Upper lobe of left lung (tissue), 6 donors: ENCODE measurements around the gene NEK2. TPM values are rescaled to one million over a fixed set of nuclear protein-coding genes. Genes with fewer than 3 reads are reported as not detected.

Experiments
- ATAC-seq, 2 donors: fragments of 200-7000 bp; cut with Tn5 transposase; one replicate each; pipeline ENCODE4 v1.9.1; 2022; ENCODE audit warnings: mild to moderate bottlenecking in 2 of 2, moderate library complexity in 2 of 2; ENCODE audit not compliant: low FRiP score in 2 of 2
- DNase-seq, 2 donors: peaks; one replicate each; pipeline ENCODE4 v3.0.0-alpha.2; 2019 to 2020
- H3K27ac ChIP-seq, 4 donors: fragments of 200-600 bp; sonication (generic); one replicate each; pipeline ENCODE4 v1.5.1; 2016 to 2019
- H3K27me3 ChIP-seq, 4 donors: fragments of 200-600 bp; sonication (generic); one replicate each; pipeline ENCODE4 v1.5.1; 2017 to 2019
- H3K36me3 ChIP-seq, 4 donors: fragments of 200-600 bp; sonication (generic); one replicate each; pipeline ENCODE4 v1.5.1; 2016 to 2019
- H3K4me1 ChIP-seq, 4 donors: fragments of 200-600 bp; sonication (generic); one replicate each; pipeline ENCODE4 v1.5.1; 2018 to 2019
- H3K4me3 ChIP-seq, 4 donors: fragments of 200-600 bp; sonication (generic); one replicate each; pipeline ENCODE4 v1.5.1; 2017 to 2019; ENCODE audit warnings: mild to moderate bottlenecking in 2 of 4, moderate library complexity in 1 of 4
- H3K9me3 ChIP-seq, 4 donors: fragments of 200-600 bp; sonication (generic); one replicate each; pipeline ENCODE4 v1.5.1; 2018 to 2019
- CTCF ChIP-seq, 6 experiments: fragments of 450-650 bp in 4 of 6; fragments of 200-600 bp in 2 of 6; sonication (generic) in 2 of 6; IDR thresholded peaks; one replicate each; pipeline ENCODE4 v1.5.1; 2016 to 2019; ENCODE audit warnings: antibody characterized with exemption in 6 of 6
- EP300 ChIP-seq, 4 donors: sonication (generic); formaldehyde crosslinking; IDR thresholded peaks; one replicate each; pipeline ENCODE4 v1.5.1; 2017; ENCODE audit warnings: antibody characterized with exemption in 4 of 4, control low read depth in 2 of 4
- POLR2A ChIP-seq, 4 donors: fragments of 450-650 bp; IDR thresholded peaks; one replicate each; pipeline ENCODE4 v1.5.1; 2016 to 2017; ENCODE audit warnings: antibody characterized with exemption in 4 of 4, mild to moderate bottlenecking in 2 of 4
- POLR2AphosphoS5 ChIP-seq, 2 donors: sonication (generic); formaldehyde crosslinking; IDR thresholded peaks; one replicate each; pipeline ENCODE4 v1.5.1; 2017; ENCODE audit warnings: antibody characterized with exemption in 2 of 2
- WGBS, 2 donors: methylation state at CpG; one replicate each; pipeline ENCODE4 v1.1.5; 2017 to 2018; 5-methylcytosine and 5-hydroxymethylcytosine counted together
- total RNA-seq, 6 donors: library from RNA; depleted of rRNA in 4 of 6; stranded (reverse); fragments of >200 nt in 4 of 6; gene quantifications; one replicate each; pipeline versions ENCODE4 v1.1.0 to v1.2.1, GENCODE V29; 2016 to 2021
- donor health status: DM: no; HTN: no; CAD: no; lungs with moderate emphysema.
- donor health status: DM: no; HTN: yes; CAD: no; lungs with severe emphysema.

The NEK2 gene
- total RNA-seq, 6 donors from 2014 or later = 0.33 to 1.8 (median 1.2) TPM; not detected in 1

DNA sequence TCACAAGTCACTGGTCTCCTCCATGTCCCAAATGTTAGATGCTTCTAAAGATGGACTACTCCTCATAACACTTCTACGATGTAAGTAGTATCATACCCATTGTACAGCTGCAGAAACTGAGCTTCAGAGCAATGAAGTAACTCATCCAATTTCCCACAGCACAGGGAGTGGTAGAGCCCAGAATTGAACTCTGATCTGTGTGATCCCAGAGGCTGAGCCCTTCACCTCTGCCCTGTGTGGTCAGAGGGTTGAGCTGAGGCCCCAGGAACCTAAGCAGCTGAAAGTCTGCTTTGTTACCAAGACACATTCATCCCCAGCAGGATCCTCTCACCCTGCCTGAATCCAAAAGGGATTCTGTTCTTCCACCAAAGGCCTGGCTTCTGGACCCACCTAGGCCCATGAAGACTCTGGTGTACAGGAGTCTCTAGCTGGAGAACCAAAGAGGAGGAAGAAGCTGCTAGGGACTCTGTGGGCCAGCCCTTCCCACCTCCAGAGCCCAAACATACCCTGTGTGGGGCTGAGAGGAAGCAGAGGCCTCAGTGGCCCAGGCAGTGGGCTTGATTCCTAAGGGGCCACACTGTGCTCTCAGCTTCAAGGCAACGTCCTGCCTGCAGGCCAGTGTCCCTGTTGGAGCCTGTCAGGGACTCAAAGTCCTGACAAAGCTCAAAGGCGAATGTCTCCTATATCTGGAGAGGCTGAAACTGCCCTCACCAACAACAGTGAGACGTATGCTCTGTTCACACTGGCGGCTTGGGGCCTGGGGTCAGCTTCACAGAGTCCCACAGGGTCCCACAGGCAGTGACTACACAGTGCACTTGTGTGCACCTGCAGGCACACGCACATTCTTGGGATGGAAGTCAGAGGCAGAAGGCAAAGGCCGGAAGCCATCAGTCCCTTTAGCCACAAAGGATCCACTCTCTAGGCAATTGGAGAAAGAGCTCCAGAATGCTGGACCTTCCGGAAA, 56.1 kb downstream of the NEK2 start:
- no peaks in the 10 kb centered on the region for H3K9me3 ChIP-seq
- H3K27me3 ChIP-seq = no peaks in the 10 kb centered on the region
- H3K36me3 ChIP-seq = no peaks in the 10 kb centered on the region
- ATAC-seq = no peak
- no peak overlapping the region for H3K4me3 ChIP-seq
- WGBS, 2 donors = 84 to 97% methylated on average over 3 to 8 of the region's 8 CpGs
- no peak for TF ChIP-seq EP300 (IDR thresholded peaks at IDR 0.05)
- no peak for TF ChIP-seq CTCF (IDR thresholded peaks at IDR 0.05)
- no peak for TF ChIP-seq POLR2A (IDR thresholded peaks at IDR 0.05)
- TF ChIP-seq POLR2AphosphoS5 (IDR thresholded peaks at IDR 0.05) = no peak
- no peak overlapping the region for H3K27ac ChIP-seq
- no peak for DNase-seq
- H3K4me1 ChIP-seq = no peaks in the 10 kb centered on the region

GRCh38 chr1:211616965-211617297, 58.5 kb downstream of the NEK2 start:
- TF ChIP-seq EP300 (IDR thresholded peaks at IDR 0.05) (no peak), POLR2AphosphoS5 (IDR thresholded peaks at IDR 0.05) (no peak), CTCF (IDR thresholded peaks at IDR 0.05) (no peak), POLR2A (IDR thresholded peaks at IDR 0.05) (no peak)
- Histone ChIP-seq H3K9me3 (no peaks in the 10 kb centered on the region), H3K4me3 (no peak overlapping the region), H3K27ac (peak overlapping the region in 1 of 4 donors; percentile 30), H3K36me3 (no peaks in the 10 kb centered on the region), H3K27me3 (no peaks in the 10 kb centered on the region), H3K4me1 (peaks cover 0 to 5% (median 1%) of the 10 kb centered on the region in 4 donors)
- DNase-seq (no peak), ATAC-seq (no peak)
- 80 to 90% methylated on average over 5 of the region's 5 CpGs for WGBS, 2 donors

- DNase-seq (peak in 1 of 2 donors; percentile 78), ATAC-seq (peak in 1 of 2 donors; percentile 7)
- Histone ChIP-seq H3K4me3 (no peak overlapping the region), H3K27ac (peak overlapping the region in 1 of 4 donors; percentile 30), H3K27me3 (no peaks in the 10 kb centered on the region), H3K9me3 (no peaks in the 10 kb centered on the region), H3K36me3 (no peaks in the 10 kb centered on the region), H3K4me1 (peaks cover 0 to 5% (median 2%) of the 10 kb centered on the region in 4 donors)
- TF ChIP-seq CTCF (IDR thresholded peaks at IDR 0.05) (no peak), POLR2A (IDR thresholded peaks at IDR 0.05) (no peak), EP300 (IDR thresholded peaks at IDR 0.05) (no peak), POLR2AphosphoS5 (IDR thresholded peaks at IDR 0.05) (no peak)
- 91% methylated on average over 10 of the region's 13 CpGs; no CpG with 5 or more reads in 1 of the 2 donors for WGBS, 2 donors
Measured at GRCh38 chr1:211616231-211616964, 59.0 kb downstream of the NEK2 start.

- Histone ChIP-seq H3K4me1 (peaks cover 0 to 7% (median 5%) of the 10 kb centered on the region in 4 donors), H3K27me3 (no peaks in the 10 kb centered on the region), H3K27ac (no peak overlapping the region), H3K4me3 (no peak overlapping the region), H3K9me3 (no peaks in the 10 kb centered on the region), H3K36me3 (no peaks in the 10 kb centered on the region)
- ATAC-seq (no peak), DNase-seq (peak in 1 of 2 donors; percentile 36)
- 91 to 97% methylated on average over 5 to 11 of the region's 11 CpGs for WGBS, 2 donors
- no peak for TF ChIP-seq POLR2A (IDR thresholded peaks at IDR 0.05)
Measured at GRCh38 chr1:211614615-211615014, 60.8 kb downstream of the NEK2 start.

DNA sequence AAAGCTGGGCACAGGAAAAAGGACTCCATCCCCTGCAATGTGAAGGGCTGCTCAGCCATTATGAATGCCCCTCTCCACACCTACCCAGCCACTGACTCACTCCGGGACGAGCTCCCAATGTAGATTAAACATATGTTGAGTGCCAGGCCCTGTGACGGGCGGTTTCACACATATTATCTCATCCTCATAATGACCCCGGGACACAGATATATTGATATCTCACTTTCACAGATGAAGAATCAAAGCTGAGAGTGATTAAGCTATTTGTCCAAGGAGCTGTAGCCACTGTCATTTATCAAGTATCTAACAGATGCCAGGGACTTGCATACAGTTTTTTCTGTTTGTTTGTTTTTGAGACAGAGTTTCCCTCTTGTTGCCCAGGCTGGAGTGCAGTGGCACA, 61.5 kb downstream of the NEK2 start:
- H3K4me1 ChIP-seq = peaks cover 0 to 10% (median 5%) of the 10 kb centered on the region in 4 donors
- WGBS, 2 donors = 69 to 87% methylated on average over 5 of the region's 5 CpGs
- peak overlapping the region in 2 of 4 donors; percentile 39 to 47 for H3K27ac ChIP-seq
- ATAC-seq = no peak
- H3K9me3 ChIP-seq = no peaks in the 10 kb centered on the region
- H3K36me3 ChIP-seq = no peaks in the 10 kb centered on the region
- no peak for DNase-seq
- no peak for TF ChIP-seq EP300 (IDR thresholded peaks at IDR 0.05)
- no peak for TF ChIP-seq CTCF (IDR thresholded peaks at IDR 0.05)
- no peak for TF ChIP-seq POLR2A (IDR thresholded peaks at IDR 0.05)
- TF ChIP-seq POLR2AphosphoS5 (IDR thresholded peaks at IDR 0.05) = no peak
- no peak overlapping the region for H3K4me3 ChIP-seq
- no peaks in the 10 kb centered on the region for H3K27me3 ChIP-seq
